Measurements from ENCODE around the gene SULF2.

SULF2 gene

DNA sequence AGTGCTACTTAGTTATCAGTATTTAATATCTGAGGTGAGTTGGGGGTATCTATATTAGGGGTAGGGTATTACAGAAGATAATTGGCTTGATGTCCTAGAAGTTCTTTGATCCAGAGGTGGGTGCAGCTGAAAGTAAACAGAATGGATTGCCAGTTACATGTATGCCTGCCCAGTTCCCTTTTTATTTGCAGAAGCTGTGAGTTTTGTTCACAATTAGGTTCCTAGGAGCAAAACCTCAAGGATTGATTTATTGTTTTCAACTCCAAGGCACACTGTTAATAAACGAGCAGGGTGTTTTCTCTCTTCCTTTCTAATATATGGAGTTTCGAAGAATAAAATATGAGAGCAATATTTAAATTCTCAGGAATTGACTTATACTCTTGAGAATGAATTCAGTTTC lies 129.0 kb downstream of the SULF2 start:
- TF ChIP-seq FOXM1 (IDR thresholded peaks at IDR 0.05; ENCODE audit: borderline replicate concordance, low read depth): no peak
- TF ChIP-seq CREB1 (IDR thresholded peaks at IDR 0.05; ENCODE audit: low read depth): no peak
- no peak for TF ChIP-seq EP300 (IDR thresholded peaks at IDR 0.05; ENCODE audit: borderline replicate concordance)
- TF ChIP-seq YY1 (IDR thresholded peaks at IDR 0.05; ENCODE audit: low read depth): no peak
- TF ChIP-seq TCF12 (IDR thresholded peaks at IDR 0.05; ENCODE audit: low read depth): no peak
- no peak for TF ChIP-seq RAD21 (IDR thresholded peaks at IDR 0.05; ENCODE audit: low read depth)
- no peak for TF ChIP-seq NFIC (IDR thresholded peaks at IDR 0.05)
- TF ChIP-seq ZBTB7A (IDR thresholded peaks at IDR 0.05; ENCODE audit: low read depth): no peak
- no peak for TF ChIP-seq TEAD4 (IDR thresholded peaks at IDR 0.05)
- no peak for TF ChIP-seq EGR1 (IDR thresholded peaks at IDR 0.05)
- no peak for TF ChIP-seq REST (IDR thresholded peaks at IDR 0.05; ENCODE audit: low read depth)
- no peak for TF ChIP-seq CEBPB (IDR thresholded peaks at IDR 0.05)
- TF ChIP-seq, protein P1, sequence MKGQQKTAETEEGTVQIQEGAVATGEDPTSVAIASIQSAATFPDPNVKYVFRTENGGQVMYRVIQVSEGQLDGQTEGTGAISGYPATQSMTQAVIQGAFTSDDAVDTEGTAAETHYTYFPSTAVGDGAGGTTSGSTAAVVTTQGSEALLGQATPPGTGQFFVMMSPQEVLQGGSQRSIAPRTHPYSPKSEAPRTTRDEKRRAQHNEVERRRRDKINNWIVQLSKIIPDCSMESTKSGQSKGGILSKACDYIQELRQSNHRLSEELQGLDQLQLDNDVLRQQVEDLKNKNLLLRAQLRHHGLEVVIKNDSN (IDR thresholded peaks at IDR 0.05): no peak
- TF ChIP-seq TAF1 (IDR thresholded peaks at IDR 0.05; ENCODE audit: low read depth): no peak
- no peak for TF ChIP-seq MAX (IDR thresholded peaks at IDR 0.05)

- TF ChIP-seq NFIC (IDR thresholded peaks at IDR 0.05) (no peak), REST (IDR thresholded peaks at IDR 0.05; ENCODE audit: low read depth) (no peak), YY1 (IDR thresholded peaks at IDR 0.05; ENCODE audit: low read depth) (no peak), EP300 (IDR thresholded peaks at IDR 0.05; ENCODE audit: borderline replicate concordance) (no peak), FOXM1 (IDR thresholded peaks at IDR 0.05; ENCODE audit: borderline replicate concordance, low read depth) (no peak), TCF12 (IDR thresholded peaks at IDR 0.05; ENCODE audit: low read depth) (no peak), TAF1 (IDR thresholded peaks at IDR 0.05; ENCODE audit: low read depth) (no peak), CEBPB (IDR thresholded peaks at IDR 0.05) (no peak), CREB1 (IDR thresholded peaks at IDR 0.05; ENCODE audit: low read depth) (no peak), RAD21 (IDR thresholded peaks at IDR 0.05; ENCODE audit: low read depth) (no peak), TEAD4 (IDR thresholded peaks at IDR 0.05) (no peak)
Observed at GRCh38 chr20:47655635-47656034, 129.6 kb downstream of the SULF2 start.

DNA sequence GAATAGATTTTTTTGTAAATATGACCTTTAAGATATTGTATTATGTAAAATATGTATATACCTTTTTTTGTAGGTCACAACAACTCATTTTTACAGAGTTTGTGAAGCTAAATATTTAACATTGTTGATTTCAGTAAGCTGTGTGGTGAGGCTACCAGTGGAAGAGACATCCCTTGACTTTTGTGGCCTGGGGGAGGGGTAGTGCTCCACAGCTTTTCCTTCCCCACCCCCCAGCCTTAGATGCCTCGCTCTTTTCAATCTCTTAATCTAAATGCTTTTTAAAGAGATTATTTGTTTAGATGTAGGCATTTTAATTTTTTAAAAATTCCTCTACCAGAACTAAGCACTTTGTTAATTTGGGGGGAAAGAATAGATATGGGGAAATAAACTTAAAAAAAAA lies 130.9 kb downstream of the SULF2 start:
- TF ChIP-seq TCF12 (IDR thresholded peaks at IDR 0.05; ENCODE audit: low read depth): no peak
- TF ChIP-seq EP300 (IDR thresholded peaks at IDR 0.05; ENCODE audit: borderline replicate concordance): no peak
- TF ChIP-seq FOXM1 (IDR thresholded peaks at IDR 0.05; ENCODE audit: borderline replicate concordance, low read depth): no peak
- TF ChIP-seq TAF1 (IDR thresholded peaks at IDR 0.05; ENCODE audit: low read depth): no peak
- no peak for TF ChIP-seq TEAD4 (IDR thresholded peaks at IDR 0.05)
- no peak for TF ChIP-seq MAX (IDR thresholded peaks at IDR 0.05)
- no peak for TF ChIP-seq REST (IDR thresholded peaks at IDR 0.05; ENCODE audit: low read depth)
- TF ChIP-seq YY1 (IDR thresholded peaks at IDR 0.05; ENCODE audit: low read depth): no peak

DNA sequence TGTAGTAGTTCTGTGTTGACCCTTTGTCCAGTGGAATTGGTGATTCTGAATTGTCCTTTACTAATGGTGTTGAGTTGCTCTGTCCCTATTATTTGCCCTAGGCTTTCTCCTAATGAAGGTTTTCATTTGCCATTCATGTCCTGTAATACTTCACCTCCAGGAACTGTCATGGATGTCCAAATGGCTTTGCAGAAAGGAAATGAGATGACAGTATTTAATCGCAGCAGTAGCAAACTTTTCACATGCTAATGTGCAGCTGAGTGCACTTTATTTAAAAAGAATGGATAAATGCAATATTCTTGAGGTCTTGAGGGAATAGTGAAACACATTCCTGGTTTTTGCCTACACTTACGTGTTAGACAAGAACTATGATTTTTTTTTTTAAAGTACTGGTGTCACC lies 131.4 kb downstream of the SULF2 start:
- TF ChIP-seq TCF12 (IDR thresholded peaks at IDR 0.05; ENCODE audit: low read depth) (no peak), TEAD4 (IDR thresholded peaks at IDR 0.05) (no peak), ZBTB7A (IDR thresholded peaks at IDR 0.05; ENCODE audit: low read depth) (no peak), REST (IDR thresholded peaks at IDR 0.05; ENCODE audit: low read depth) (no peak), MAX (IDR thresholded peaks at IDR 0.05) (no peak), YY1 (IDR thresholded peaks at IDR 0.05; ENCODE audit: low read depth) (no peak), NFIC (IDR thresholded peaks at IDR 0.05) (no peak), TAF1 (IDR thresholded peaks at IDR 0.05; ENCODE audit: low read depth) (no peak)
